ENCODE measurements around the gene SMOC2.

The SMOC2 gene

DNA sequence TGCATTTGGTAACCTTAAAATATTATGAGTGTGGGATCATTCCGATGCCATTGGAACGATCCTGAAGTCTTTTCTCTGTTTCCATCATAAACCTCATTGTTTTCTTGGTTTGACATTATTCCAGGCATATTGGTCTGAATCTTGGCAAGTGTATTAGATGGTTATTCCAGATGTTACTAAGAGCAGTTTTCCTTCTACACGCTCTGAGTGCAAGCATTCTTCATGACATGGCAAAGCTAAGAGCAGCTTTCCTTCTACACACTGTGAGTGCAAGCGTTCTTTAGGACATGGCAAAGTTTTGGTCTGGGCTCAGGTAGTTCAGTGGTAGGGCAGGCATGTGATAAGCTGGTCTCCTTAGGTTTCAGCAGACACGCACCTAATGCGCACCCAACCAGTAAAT is 53.0 kb downstream of the SMOC2 start:
- no peak for DNase-seq

DNA sequence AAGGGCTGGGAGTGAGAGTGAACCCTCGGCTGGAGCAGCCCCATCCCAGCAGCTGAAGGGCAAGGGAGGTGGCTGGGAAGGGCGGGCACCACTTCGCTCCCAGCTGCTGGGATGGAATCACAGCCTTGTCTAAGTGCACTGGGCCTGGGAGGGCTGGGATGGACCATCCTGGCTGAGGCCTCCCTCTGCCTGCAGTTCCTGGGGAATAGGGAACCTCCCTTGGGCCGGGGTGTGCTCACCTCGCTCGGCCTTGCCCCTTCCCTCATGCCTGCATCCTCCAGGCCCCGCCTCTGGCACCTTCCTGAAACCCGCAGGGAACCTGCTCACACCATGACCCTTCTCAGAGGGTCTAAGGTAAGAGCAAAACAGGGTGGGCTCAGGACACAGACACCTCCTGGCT is 53.7 kb downstream of the SMOC2 start:
- no peak for DNase-seq

DNA sequence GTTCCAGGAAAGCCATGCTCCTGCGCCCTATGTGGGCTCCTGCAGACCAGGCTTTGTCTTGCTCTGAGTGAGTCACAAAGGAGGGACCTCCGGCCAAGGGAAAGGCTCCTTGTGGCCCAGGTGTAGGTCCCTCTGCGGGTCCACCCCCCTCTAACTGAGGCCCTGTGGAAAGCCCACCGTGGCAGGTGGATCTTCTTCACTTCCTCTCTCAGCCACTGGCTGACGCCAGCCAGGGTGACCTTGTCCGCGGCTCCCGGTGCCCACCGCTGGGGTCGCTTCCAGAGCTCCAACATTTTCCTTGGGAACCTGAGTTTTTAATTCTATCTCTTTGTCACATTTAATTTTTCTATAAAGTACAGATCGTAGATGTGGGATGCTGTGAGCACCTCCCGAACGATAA is 54.1 kb downstream of the SMOC2 start:
- no peak for DNase-seq

DNA sequence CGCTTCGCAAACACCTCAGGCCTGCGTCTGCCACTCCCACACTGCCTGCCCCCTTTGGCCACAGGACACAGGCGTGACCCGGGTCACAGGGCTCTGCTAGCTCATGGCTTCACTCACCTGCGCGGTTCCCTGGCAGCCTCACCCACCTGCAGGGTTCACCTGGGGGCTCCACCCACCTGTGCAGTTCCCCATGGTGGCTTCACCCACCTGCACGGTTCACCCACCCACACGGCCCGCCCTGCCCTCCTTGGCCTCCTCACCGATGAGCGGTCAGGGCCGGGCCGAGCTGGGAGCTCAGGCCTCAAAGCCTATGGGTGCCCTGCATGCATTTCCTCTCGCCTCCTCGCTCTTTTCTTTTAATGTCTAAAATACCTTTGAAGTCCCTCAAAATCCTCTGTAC is 54.7 kb downstream of the SMOC2 start:
- DNase-seq: no peak

DNA sequence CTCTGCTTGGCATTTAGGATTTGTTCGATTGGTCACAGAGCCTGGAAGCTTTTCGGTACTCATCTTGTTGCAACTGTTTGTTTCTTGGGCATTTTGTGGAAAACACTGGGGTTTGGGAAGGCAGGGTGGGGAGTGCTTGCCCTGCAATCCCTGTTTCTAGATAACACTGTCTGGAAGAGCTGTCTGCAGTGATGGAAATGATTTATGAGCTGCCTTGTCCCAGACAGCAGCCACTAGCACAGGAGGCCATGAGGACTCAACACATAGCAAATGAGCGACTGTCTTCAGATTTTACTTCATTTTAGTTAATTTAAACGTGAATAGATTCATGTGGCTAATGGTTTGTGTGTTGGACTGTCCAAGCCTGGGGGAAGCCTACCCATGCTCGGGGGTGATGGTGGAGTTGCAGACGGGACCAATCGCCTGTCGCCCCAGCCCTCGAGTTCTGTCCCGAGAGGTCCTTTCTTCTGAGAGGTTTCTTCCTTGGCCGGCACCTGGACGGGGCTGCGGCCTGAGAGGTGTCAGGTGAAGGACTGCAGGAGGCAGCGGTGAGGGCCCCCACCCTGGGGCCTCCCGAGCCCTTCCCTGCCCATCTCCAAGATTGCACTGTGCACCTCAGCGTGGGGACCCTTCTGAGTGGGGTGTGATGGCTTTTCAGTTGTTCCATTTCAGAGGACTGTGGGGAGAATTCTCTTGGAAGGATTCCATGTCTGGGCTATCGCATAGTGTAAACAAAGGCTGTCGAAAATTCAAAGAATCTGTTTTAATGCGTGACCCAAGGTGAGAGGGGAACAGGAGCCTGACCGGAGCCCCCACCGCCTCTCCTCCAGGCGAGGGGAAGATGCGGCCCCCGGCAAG is 55.4 kb downstream of the SMOC2 start:
- DNase-seq: no peak

DNA sequence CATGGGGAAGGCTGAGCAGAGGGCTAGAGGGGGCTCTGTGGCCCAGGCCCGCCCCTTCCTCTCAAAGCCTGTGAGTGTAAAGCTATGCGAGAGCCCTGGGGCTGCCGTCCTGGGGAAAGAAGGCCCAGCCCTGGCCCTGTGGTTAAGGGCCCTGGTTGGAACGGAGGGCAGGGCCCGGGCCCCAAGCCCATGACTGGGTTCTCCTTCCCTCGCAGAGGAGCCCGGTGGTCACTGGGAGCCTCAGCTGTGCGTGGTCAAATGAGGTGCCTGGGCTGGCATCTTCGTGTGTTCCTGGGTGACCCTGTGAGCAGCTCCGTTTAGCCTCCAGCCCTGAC is 56.0 kb downstream of the SMOC2 start:
- DNase-seq: no peak

DNA sequence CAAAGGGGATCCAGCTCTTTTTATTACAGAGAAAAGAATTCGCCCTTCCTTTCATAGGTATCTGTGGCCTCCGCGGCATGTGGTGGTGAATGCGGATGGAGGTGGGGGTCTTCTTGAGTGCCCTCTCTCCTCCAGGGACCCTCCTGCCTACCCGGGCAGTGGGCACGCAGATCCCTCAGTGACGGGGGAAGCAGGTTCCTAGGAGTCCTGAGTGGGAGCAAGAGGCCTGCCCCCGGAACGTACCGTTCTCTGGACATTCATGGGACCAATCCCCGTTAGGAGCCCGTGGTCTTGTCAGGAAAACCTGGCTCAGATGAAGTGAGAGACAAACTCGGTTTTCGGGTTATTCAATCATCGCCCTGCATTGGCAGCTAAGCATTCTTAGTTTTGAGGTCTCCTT is 56.4 kb downstream of the SMOC2 start:
- no peak for DNase-seq

DNA sequence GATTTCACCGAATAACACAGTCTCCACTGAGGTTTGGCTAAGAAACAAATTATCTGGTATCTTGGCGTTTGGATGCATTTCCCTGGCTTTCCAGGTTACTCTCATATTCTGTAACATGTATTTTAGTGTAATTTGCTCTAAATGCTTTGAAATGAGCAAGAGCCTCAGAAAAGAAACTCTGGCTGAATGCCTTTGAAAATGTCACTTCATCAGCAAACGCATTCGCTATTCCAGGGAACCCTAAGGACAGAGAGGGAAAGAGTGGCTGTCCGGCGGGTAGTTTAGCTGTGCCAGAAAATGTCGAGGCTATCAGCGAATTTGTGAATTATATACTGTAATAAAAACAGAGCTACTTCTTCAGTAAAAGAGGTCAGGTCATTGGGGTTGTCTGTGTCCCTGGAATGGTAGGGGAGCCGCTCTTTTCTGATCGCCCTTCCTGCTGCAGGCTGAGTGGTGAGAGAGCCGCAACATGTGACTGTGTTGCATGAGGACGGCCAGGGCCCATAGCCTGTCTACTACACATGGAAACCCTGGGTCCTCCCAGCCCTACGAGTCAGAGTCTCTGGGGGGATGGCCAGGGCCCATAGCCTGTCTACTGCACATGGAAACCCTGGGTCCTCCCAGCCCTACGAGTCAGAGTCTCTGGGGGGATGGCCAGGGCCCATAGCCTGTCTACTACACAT is 57.3 kb downstream of the SMOC2 start:
- no peak for DNase-seq

DNA sequence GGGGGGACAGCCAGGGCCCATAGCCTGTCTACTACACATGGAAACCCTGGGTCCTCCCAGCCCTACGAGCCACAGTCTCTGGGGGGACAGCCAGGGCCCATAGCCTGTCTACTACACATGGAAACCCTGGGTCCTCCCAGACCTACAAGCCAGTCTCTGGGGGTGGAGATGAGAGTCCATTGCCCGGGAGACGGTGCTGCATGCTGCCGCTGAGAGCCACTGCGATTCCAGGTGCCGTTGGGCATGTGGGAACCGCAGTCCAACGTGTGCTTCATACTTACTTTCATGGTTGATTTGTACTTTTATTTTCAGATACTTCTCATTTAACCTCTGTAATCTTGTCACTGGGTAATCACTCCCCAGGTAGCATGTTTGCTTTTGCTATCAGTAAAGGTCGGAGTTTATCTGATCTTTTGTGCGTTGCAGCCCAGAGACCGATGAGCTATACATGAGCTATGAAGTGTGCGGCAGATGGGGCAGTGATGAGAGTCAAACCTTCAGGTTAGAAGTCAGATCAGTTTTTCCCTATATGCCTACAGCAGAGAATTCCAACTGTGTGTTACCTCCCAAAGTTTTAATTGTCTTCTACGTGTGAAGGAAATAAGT is 58.2 kb downstream of the SMOC2 start:
- no peak for DNase-seq

DNA sequence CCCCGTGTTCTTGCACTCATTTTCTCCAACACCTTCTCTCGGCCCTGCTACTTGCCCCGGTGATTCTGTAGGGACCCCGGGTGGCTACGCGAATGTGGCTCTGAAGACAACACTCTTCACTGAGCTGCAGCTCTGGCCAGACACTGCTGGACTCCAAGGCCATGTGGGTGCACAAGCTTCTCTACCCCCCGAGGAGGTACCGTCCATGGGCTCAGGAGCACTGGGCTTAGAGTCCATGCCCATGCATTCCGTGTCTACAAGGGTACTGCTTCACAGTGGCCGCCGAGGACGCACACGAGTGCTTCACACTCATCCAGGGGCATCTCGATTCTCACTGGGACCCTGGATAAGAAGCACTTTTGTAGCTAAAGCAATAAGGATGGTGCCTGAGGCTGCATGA is 59.5 kb downstream of the SMOC2 start:
- no peak for DNase-seq

DNA sequence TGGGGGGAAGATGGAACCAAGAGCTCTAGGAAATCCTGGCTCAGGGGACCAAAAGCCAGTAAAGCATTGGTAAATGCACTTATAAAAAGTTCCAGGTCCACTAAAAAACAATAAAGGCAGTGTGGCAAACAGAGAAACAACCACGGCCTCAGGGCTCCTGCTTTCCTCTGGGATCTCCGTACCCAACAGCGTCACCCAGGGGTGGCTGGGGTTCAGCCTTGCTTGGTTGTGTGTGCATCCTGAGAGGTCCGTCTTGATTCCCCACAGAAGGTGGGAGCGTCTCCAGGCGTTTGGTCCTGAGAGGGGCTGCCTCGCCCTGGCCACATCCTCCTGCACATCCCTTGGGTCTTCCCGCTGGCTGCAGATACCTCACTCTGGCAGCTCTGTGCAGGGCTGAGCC is 60.6 kb downstream of the SMOC2 start:
- DNase-seq: no peak

DNA sequence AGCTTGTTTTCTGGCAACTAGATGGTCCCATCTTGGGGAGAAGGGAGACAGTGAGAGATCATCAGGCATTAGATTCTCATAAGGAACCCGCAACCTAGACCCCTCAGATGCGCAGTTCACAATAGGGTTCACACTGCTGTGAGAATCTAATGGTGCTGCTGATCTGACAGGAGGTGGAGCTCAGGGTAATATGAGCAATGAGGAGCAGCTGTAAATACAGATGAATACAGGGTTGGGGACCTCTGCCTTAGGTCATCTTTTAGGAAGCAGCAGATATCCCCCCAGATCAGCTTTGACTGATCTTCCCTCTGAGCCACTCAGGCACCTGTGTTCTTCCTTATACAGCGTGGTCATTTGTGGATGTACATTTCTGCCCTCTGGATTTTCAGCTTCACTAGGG is 63.4 kb downstream of the SMOC2 start:
- no peak for DNase-seq

DNA sequence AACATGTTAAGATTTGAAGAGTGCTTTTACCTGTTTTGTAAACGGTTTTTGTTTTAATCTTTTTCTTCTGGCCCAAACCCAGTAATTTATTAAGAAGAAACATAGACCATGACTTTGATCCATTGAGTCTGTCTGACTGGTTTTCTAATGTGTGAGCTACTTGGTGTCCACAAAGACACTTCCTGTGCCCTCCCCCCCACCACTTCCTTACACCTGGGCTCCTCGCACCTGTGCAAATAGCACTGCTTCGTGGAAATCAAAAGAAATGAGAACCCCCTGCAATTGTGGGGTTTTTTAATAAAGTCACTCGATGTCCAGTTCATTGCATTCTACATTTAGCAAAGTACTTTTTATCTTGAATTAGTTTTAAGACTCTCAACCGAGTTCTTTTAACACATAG is 65.5 kb downstream of the SMOC2 start:
- DNase-seq: no peak

DNA sequence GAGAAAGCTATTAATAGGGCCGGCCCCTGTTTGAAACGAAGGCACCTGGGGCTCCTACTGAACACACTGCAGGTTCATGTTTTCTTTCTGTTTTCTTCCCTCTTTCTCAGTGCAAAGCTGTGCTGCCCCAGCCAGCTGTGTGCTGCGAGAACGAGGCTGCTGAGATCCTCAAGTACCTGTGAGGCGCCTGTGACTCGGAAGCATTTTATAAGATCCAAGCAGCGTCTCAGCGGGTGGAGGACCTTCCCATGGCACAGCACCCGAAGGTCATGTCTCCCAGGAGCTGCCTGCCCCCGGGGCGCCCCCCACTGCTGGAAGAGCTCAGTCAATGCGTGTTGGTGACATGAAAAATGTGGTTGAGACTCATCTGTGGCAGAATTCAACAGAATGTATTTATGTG is 66.3 kb downstream of the SMOC2 start:
- no peak for DNase-seq

DNA sequence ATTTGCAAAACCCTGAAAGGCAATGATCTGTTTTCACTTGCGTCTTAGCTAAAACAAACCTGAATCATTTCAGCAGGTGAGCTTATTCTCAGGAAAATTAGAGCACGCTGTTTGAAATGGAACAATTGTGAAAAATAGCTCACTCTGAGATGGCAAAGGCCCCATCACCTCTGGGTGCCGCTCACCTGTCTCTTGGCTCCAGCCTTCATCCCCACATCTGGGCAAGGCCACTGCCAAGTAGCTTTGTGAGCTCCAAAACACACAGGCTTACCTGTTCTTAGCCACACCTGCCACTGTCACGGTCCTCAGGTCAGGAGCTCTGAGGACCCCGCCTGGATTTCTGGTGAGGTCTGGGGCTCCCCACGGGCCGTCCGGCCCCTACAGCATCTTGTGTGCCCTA is 66.7 kb downstream of the SMOC2 start:
- no peak for DNase-seq

DNA sequence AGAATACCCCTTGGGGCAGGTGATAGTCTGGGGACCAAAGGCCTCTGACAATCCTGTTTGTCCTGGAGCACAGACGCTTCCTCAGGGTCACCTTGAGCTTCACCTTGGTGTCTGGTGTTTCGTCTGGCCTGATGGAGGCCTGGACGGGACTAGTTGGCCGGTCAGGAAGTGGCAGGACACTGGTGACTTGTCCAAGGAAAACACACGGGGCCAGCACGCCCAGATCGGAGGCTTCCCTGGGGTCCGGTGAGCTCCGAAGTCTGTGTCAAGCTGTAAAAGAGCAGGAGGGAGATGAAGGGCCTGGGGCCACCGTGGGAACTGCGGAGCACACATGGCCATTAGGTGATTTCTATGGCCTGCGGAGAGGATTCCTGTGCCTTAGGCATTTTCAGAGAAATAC is 67.9 kb downstream of the SMOC2 start:
- DNase-seq: no peak

DNA sequence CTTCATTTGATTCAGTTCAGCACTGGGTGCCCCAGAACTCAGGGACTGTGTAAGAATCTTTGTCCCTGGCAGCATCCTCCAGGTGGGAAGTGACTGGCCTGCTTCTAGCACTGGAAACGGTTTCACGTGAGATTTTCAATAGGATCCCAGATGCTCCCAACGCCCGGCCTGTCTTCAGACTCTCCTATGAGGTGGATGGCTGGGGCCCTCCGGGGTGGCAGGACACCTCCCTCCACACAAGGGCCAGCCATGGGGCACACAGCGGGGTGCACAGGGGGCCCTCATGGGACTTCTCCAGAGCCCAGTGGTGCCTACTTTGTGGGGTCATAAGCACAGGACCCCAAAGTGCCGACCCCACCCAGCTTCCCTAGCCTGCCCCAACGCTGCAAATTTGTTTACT is 72.8 kb downstream of the SMOC2 start:
- no peak for DNase-seq

DNA sequence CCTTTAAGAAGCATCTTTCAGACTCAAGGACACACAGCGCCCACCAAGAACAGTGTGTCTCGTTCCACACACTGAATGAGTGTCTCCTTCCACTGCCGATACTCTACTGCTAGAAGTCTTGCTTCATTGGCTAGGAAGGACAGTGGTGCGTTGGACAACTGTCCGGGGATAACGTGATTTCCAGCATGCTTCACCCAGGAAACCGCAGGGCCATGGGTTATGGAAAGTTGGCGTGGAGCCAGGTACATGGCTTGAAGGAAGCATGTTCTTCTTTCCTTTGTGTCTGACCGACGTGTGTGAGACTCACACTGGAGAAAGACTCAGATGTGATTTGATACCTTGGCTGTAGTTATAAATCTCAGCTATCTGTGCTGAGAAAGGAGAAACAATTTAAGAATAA is 73.2 kb downstream of the SMOC2 start:
- no peak for DNase-seq

DNA sequence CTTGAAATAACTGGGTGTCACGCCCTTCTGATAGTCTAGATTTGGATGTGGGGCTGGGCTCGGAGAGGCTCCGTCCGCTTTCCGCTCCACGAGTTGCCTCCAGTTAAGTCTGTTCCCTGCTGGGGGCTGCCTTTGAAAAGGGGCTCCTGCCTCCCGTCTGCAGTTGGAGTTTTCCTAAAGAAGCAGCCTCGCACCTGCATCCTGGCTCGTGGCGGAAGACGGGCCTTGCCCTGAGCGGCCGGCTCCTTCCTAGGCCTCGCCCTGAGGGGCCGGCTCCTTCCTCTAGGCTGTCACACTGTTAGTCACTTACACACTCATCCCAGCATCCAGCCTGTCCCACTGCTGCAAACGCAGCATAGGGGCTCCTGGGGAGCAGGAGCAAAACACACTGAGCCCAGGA is 74.4 kb downstream of the SMOC2 start:
- DNase-seq: no peak

DNA sequence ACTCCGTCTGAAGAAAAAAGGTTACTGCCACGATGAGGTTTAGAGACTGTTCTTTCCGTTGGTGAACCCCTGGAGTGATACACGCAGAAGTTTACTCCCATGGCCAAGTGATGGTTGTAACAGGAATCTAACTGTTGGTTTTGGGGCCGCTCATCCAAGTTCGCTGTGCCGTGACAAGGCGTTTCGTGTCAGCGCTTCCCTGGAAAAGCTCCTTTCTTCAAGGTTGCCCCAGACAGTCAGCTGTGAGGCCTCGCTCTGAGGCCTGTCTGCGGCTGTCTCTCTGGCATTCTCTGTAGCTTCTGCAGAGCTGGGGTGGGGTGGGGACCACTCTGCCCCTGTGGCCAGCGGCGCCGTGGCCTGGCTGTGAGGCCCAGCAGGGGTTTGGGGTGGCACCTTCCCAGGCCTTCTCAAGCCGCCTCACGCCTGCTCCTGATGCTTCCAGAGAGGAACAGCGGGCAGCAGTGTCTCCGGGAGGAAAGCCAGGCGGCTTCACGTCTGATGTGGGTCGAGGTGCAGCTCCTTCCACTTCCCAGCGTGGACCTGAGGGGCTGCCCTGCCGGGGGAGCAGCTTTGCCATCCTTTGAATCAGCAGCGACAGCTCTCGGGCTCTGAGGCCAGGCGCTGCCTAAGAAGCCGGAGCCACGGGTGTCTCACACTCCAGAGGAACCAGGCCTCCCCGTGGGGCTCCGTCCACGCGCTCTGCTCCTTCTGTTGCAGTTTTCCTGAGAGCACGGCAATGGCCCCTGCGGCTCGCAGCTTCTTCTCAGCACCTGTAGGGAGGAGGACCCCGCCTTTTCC is 76.2 kb downstream of the SMOC2 start:
- DNase-seq: no peak

DNA sequence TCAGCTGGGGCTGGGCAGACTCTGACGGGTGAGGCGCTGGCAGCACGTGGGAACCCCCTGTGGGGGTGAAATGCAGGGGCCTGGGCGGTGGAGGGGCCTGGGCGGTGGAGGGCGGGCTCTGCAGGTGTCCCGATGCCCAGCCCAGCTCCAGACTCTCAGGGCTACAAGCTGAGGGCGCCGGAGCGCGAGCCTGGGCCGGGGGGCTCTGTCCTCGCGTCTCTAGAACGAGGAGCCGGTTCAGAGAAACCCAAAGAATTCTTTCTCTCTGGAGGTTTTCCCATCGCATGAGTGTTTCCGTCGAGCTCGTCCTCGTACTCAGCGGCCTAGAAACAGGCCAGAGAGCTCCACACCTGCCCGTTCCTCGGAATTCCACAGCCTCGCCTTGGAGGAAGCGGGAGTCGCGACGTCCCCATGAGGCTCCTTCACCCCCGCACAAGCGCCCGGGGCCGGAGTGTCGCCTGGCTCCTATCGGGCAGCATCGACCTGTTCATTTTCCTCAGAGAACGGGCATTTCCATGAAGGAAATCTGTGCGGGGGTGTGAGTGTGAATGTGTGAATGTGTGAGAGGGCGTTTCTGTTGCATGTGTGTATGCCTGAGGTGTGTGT is 76.9 kb downstream of the SMOC2 start:
- no peak for DNase-seq

DNA sequence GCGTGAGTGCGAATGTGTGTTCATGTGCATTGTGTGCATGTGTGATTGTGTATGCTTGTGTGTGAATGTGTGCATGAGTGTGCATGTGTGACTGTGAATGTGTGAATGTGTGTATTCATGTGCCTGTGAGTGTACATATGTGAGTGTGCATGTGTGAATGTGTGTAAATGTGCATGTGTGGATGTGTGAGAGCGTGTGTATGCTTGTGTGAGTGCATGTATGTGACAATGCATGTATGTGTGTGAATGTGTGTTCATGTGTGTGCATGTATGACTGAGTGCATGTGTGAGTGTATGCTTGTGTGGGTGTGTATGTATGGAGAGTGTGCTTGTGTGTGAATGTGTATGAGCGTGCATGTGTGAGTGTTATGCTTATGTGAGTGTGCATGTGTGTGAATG is 77.4 kb downstream of the SMOC2 start:
- no peak for DNase-seq

DNA sequence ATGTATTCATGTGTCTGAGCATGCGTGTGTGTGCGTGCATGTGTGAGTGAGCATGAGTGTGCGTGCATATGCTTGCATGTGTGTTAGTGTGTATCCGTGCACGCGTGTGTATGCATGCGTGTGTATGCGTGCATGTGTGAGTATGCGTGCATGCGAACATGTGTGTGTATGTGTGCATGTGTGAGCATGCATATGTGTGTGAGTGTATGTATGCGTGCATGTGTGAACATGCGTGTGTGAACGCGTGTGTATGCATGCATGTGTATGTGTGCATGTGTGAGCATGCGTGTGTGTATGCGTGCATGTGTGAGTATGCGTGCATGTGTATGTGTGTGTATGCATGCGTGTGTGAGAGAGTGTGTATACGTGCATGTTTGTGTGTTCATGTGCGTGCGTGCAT is 77.9 kb downstream of the SMOC2 start:
- DNase-seq: no peak

Data from fibroblast of skin of right biceps (primary cell).